PFSK-1 (cell line): Measurements from ENCODE around the gene GFOD1.

Experiments used
- FOXP2 ChIP-seq: optimal IDR thresholded peaks from 2 replicates; pipeline ENCODE3; 2011; ENCODE audit warnings: borderline replicate concordance, control low read depth, inconsistent platforms; ENCODE audit not compliant: insufficient read depth; ENCODE audit errors: extremely low read length, extremely low read depth
- POLR2AphosphoS5 ChIP-seq: IDR thresholded peaks from 2 replicates; pipeline ENCODE4 v1.6.1; 2012; ENCODE audit warnings: low read depth, mild to moderate bottlenecking, control low read depth, low read length, moderate library complexity
- SIN3A ChIP-seq: IDR thresholded peaks from 2 replicates; pipeline ENCODE4 v1.6.1; 2012; ENCODE audit warnings: mild to moderate bottlenecking, low read length, moderate library complexity, borderline replicate concordance; ENCODE audit not compliant: insufficient read depth
- TAF1 ChIP-seq: IDR thresholded peaks from 2 replicates; pipeline ENCODE4 v1.6.1; 2012; ENCODE audit warnings: low read length, control low read depth, borderline replicate concordance; ENCODE audit not compliant: insufficient read depth
- TF ChIP-seq, protein P1 (sequence below), 2 experiments: IDR thresholded peaks; 2 replicates each; pipeline versions ENCODE4 v1.6.1 to v1.8.0; 2011 to 2012; ENCODE audit warnings: low read depth in 2 of 2, low read length in 2 of 2, control low read depth in 1 of 2, inconsistent platforms in 1 of 2, mild to moderate bottlenecking in 1 of 2, moderate library complexity in 1 of 2; ENCODE audit not compliant: insufficient read depth in 1 of 2

- TF ChIP-seq POLR2AphosphoS5: no peak
- TF ChIP-seq, protein P1, sequence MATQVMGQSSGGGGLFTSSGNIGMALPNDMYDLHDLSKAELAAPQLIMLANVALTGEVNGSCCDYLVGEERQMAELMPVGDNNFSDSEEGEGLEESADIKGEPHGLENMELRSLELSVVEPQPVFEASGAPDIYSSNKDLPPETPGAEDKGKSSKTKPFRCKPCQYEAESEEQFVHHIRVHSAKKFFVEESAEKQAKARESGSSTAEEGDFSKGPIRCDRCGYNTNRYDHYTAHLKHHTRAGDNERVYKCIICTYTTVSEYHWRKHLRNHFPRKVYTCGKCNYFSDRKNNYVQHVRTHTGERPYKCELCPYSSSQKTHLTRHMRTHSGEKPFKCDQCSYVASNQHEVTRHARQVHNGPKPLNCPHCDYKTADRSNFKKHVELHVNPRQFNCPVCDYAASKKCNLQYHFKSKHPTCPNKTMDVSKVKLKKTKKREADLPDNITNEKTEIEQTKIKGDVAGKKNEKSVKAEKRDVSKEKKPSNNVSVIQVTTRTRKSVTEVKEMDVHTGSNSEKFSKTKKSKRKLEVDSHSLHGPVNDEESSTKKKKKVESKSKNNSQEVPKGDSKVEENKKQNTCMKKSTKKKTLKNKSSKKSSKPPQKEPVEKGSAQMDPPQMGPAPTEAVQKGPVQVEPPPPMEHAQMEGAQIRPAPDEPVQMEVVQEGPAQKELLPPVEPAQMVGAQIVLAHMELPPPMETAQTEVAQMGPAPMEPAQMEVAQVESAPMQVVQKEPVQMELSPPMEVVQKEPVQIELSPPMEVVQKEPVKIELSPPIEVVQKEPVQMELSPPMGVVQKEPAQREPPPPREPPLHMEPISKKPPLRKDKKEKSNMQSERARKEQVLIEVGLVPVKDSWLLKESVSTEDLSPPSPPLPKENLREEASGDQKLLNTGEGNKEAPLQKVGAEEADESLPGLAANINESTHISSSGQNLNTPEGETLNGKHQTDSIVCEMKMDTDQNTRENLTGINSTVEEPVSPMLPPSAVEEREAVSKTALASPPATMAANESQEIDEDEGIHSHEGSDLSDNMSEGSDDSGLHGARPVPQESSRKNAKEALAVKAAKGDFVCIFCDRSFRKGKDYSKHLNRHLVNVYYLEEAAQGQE (IDR thresholded peaks at IDR 0.05; ENCODE audit: insufficient read depth in 1 of 2, low read depth in 2 of 2, low read length in 2 of 2): no peak
- TF ChIP-seq SIN3A: no peak
- no peak for TF ChIP-seq TAF1
- TF ChIP-seq FOXP2: no peak
Measured at GRCh38 chr6:13417954-13418353, 69.4 kb downstream of the GFOD1 start.
